Adrenal gland (tissue), 5 donors: ENCODE measurements around the gene HRNR.
A peak's percentile ranks its signal among the peaks of the same experiment; 100 is the strongest.

ENCODE experiments used
- POLR2A ChIP-seq, 2 donors: fragments of 450-650 bp; IDR thresholded peaks; one replicate each; pipeline ENCODE4 v1.6.1; 2017; ENCODE audit warnings: antibody characterized with exemption in 2 of 2, mild to moderate bottlenecking in 2 of 2, moderate library complexity in 1 of 2
- TF ChIP-seq, protein P1 (sequence below), 6 experiments: fragments of 450-650 bp in 4 of 6; fragments of 200-600 bp in 2 of 6; sonication (generic) in 1 of 6; IDR thresholded peaks; 1 replicate in 5 of 6; 2 replicates in 1 of 6; pipeline versions ENCODE4 v1.5.1 to v1.8.0; 2016 to 2021; ENCODE audit warnings: antibody characterized with exemption in 6 of 6, mild to moderate bottlenecking in 2 of 6, moderate library complexity in 1 of 6
- donor health status: DM: no; HTN: no; CAD: no.

DNA sequence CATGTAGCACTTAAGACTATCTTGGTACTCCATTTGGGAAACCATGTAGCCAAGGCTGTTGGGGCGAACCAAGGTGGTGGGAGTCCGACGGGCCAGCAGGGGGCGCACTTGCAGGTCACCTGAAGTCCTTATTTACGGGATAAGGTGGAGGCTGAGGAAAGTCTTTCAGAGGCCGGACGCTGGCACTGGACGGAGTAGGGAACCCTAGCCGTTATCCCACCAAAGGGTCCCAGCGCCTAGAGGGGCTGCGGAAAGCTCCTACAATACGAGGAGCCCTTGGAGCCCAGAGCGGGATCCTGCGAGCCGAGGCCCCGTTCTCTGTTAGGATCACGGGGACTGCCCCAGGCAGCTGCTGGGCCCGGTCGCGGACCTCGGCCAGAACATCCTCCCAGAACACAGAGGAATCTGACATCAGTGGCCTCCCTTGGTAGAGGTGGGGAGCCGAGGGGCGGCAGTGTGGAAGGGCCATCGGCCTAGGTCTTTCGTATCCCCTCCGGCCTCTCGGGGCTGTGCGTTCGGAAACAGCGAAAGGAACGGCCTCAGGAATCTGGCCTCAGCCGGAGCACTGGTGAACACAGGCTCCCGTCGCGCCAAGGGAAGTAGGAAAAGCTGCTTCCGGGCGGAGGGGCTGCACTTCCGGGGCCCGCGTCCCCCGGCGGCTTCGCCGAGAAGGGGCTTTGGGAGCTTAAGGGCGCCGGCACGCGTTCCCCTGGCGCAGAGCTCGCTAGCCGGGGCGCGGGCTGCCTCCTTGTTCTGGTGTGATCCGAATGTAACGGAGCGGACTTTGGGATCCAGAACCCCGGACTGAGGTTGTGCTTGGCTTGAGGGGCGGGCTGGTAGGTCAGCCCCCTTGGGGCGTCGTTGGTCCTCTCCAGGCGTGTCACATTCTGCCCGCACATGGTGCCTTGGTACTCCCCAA is 35.1 kb downstream of the HRNR start:
- no peak for TF ChIP-seq POLR2A (IDR thresholded peaks at IDR 0.05)
- TF ChIP-seq, protein P1, sequence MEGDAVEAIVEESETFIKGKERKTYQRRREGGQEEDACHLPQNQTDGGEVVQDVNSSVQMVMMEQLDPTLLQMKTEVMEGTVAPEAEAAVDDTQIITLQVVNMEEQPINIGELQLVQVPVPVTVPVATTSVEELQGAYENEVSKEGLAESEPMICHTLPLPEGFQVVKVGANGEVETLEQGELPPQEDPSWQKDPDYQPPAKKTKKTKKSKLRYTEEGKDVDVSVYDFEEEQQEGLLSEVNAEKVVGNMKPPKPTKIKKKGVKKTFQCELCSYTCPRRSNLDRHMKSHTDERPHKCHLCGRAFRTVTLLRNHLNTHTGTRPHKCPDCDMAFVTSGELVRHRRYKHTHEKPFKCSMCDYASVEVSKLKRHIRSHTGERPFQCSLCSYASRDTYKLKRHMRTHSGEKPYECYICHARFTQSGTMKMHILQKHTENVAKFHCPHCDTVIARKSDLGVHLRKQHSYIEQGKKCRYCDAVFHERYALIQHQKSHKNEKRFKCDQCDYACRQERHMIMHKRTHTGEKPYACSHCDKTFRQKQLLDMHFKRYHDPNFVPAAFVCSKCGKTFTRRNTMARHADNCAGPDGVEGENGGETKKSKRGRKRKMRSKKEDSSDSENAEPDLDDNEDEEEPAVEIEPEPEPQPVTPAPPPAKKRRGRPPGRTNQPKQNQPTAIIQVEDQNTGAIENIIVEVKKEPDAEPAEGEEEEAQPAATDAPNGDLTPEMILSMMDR (IDR thresholded peaks at IDR 0.05), result peak; percentile 73 to 84 (median 80)
